C4-2B (cell line): ENCODE data around the gene IL5RA.

Experiments used
- H3K27ac ChIP-seq: fragments of 450-650 bp; 2 replicates; pipeline ENCODE4 v1.5.1; 2017
- ZFX ChIP-seq: fragments of 450-650 bp; IDR thresholded peaks from 2 replicates; pipeline ENCODE4 v1.6.1; 2017
- TF ChIP-seq, protein P1 (sequence below): fragments of 450-650 bp; conservative IDR thresholded peaks from 2 replicates; pipeline ENCODE4 v1.5.1; 2017; ENCODE audit warnings: mild to moderate bottlenecking

IL5RA gene

DNA sequence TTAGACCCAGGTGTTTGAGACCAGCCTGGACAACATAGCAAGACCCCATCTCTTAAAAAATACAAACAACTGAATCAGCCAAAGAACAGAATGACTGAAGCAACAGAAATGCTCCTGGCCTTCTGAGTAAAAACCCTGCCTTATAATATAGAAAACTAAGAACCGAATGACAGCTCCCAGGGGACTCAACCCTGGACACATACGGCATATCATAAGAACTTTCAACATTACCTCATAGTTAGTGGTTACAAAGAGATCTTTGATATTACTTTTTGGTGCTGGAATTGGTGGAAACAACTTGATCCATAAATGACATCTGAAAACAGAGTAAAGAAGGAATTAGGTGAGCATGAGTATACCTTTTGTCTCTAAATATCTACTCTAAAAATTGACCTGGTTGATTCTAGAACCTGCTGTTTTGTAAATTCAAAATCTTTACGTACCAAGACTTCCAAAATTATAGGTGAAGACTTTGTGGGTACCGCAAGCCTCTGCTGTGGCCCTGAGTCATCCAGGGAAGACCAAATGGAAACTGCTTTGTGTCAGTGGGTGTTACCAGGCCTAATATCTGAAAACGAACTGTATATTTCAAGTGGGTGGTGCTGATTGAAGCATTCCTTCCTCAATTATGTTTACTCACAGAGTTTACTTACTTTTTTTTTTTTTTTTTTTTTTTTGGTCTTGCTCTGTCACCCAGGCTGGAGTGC lies 35.5 kb downstream of the IL5RA start:
- TF ChIP-seq, protein P1, sequence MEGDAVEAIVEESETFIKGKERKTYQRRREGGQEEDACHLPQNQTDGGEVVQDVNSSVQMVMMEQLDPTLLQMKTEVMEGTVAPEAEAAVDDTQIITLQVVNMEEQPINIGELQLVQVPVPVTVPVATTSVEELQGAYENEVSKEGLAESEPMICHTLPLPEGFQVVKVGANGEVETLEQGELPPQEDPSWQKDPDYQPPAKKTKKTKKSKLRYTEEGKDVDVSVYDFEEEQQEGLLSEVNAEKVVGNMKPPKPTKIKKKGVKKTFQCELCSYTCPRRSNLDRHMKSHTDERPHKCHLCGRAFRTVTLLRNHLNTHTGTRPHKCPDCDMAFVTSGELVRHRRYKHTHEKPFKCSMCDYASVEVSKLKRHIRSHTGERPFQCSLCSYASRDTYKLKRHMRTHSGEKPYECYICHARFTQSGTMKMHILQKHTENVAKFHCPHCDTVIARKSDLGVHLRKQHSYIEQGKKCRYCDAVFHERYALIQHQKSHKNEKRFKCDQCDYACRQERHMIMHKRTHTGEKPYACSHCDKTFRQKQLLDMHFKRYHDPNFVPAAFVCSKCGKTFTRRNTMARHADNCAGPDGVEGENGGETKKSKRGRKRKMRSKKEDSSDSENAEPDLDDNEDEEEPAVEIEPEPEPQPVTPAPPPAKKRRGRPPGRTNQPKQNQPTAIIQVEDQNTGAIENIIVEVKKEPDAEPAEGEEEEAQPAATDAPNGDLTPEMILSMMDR = no peak
- TF ChIP-seq ZFX = no peak

GRCh38 chr3:3071136-3071535 lies 39.0 kb downstream of the IL5RA start:
- H3K27ac ChIP-seq = no peak overlapping the region
- TF ChIP-seq, protein P1 = no peak
- TF ChIP-seq ZFX = no peak

More for the DNA sequence above, 35.5 kb downstream of the IL5RA start:
- H3K27ac ChIP-seq = no peak overlapping the region

DNA sequence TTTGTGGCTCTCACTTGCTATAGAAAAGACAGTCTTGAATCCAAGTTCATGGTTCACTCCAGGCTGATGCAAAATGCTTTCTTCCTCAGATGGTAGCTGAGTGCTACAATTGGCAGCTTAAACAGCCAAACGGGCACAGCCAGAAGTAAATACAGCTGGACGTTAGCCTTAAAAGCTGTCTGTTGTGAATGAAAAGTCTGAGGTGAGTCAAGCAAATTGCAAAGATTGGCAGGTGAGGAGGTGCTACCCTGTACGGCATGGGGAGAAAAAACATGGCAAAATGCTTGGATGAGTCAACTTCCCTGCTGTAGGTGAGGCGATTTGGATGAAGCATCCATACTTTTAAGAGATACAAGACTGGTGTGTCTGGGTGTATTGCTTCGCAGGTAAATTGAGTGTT lies 40.5 kb downstream of the IL5RA start:
- no peak overlapping the region for H3K27ac ChIP-seq
- TF ChIP-seq, protein P1 = no peak
- no peak for TF ChIP-seq ZFX

DNA sequence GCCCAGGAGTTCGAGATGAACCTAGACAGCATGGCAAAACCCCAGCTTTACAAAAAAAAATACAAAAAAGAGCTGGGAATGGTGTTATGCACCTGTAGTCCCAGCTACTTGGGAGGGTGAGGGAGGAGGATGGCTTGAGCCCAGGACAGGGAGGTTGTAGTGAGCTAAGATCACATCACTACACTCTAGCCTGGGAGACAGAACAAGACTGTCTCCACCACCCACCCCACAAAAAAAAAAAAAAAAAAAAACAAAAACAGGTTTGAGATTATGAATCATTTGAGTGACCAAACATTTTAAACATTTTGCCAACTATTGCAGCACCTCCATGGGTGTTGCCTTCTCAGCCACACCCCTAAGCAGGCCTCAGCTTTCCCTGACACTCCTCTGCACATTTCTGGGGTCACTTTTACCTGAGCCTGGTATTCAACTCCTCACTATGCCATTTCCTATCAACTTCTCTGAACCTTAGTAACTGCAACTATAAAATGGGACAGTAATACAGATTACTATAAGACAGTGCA lies 41.8 kb downstream of the IL5RA start:
- H3K27ac ChIP-seq = no peak overlapping the region
- TF ChIP-seq, protein P1 = no peak
- TF ChIP-seq ZFX = no peak

GRCh38 chr3:3066910-3067309 lies 43.3 kb downstream of the IL5RA start:
- H3K27ac ChIP-seq = no peak overlapping the region
- TF ChIP-seq ZFX = no peak
- TF ChIP-seq, protein P1 = no peak

- no peak overlapping the region for H3K27ac ChIP-seq
- TF ChIP-seq ZFX = no peak
- TF ChIP-seq, protein P1 = no peak
Measured at GRCh38 chr3:3066378-3066777, 43.8 kb downstream of the IL5RA start.

- TF ChIP-seq ZFX = no peak
- TF ChIP-seq, protein P1 = no peak
- no peak overlapping the region for H3K27ac ChIP-seq
Measured at GRCh38 chr3:3065876-3066275, 44.3 kb downstream of the IL5RA start.
